HG03439 (cell line): ENCODE results near the gene HLTF.
A peak's percentile ranks its signal among the peaks of the same experiment; 100 is the strongest.

Experiments used
- ATAC-seq: cut with Tn5 transposase; IDR thresholded peaks from one replicate; pipeline ENCODE4 v1.9.1; 2021; ENCODE audit warnings: mild to moderate bottlenecking, moderate library complexity; ENCODE audit not compliant: unreplicated experiment

Gene HLTF

DNA sequence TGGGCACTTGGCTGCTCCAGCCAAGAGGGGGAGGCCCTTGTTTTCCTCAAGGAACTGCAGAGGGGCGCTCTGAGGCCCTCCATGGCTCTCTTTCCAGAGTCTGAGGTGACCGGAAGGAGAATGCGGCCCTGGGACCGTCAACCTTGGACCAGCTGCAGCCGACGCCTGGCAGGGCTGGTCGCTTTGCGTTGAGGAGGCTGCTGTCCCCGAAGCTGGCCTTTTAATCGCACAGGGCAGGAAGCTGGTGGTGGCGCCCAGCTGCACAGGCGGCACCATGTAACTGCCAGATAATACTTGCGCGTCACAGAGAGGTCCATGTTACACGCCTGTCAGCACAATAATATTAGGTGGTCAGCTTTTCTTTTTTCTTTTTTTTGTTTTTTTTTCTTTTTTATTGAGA, 875 bp upstream of the HLTF start:
- ATAC-seq, result no peak

- peak; percentile 38 for ATAC-seq
Measured at GRCh38 chr3:149085828-149086231, 503 bp downstream of the HLTF start.

DNA sequence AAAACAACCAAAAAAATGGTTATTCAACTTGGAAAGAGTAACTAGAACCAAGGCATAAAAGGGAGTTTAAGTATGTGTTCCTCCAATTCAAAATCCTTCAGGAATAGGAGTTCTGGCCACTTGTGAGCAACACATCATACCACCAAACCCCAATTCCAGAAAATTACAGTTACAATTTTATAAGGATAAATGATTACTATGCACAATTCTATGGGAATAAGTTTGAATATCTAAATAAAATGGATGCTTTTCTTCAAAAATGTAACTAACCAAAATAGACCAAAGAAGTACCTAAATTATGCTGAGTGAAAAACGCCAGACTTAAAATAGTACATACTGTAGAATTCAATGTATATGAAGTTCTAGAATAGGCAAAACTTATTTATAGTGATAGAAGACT, 4.6 kb downstream of the HLTF start:
- ATAC-seq, result no peak

DNA sequence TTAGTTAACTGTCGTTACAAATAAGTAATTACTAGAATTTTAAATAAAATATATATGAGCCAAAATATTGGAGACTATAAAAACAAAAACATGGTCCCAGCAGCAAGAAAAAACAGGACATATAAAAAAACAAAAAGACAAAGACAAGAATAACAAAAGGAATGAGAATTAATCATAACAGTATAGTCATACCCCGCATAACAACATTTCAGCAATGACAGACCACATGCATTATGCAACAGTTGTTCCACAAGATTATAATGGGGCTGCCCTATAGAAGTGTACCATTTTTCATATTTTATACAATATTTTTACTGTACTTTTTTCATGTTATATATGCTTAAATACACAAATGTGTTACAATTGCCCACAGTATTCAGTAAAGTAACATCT, 5.6 kb downstream of the HLTF start:
- no peak for ATAC-seq

GRCh38 chr3:149080011-149080698, 6.2 kb downstream of the HLTF start:
- no peak for ATAC-seq

DNA sequence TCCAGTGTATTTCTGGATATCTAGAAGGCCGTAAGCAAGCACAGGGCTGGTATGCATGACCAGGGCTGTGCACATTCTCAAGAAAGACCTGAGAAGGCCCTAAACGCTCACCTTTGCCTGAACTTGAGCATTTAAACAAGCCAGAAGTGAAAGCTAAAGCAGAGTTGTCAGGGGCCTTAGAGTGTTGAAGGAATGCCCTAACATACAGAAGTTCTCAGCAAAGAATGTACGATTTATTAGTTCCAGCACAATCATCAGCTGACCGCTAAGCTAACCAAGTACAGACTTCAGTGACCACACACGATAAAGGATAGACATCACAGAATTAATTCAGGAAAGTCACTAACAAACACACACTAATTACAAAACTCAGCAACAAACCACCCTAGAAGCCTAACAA, 8.7 kb downstream of the HLTF start:
- ATAC-seq, result no peak

GRCh38 chr3:149067883-149068282, 18.4 kb downstream of the HLTF start:
- ATAC-seq, result no peak

GRCh38 chr3:149061776-149062175, 24.6 kb downstream of the HLTF start:
- no peak for ATAC-seq

- ATAC-seq, result no peak
Measured at GRCh38 chr3:149058602-149059001, 27.7 kb downstream of the HLTF start.

DNA sequence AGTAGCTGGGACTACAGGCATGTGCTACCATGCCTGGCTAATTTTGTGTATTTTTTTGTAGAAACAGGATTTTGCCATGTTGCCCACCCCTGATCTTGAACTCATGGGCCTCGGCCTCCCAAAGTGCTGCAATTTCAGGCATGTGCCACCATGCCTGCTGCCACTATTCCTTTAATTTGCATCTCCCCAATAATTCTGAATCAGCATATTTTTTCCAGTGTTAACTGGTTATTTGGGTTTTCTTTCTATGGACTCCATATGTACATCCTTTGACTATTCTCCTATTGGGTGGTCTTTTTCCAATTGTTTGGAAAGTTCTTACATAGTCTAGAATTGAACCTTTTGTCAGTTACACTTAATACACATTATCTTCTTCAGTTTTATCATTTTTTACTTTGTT, 28.1 kb downstream of the HLTF start:
- ATAC-seq, result no peak

DNA sequence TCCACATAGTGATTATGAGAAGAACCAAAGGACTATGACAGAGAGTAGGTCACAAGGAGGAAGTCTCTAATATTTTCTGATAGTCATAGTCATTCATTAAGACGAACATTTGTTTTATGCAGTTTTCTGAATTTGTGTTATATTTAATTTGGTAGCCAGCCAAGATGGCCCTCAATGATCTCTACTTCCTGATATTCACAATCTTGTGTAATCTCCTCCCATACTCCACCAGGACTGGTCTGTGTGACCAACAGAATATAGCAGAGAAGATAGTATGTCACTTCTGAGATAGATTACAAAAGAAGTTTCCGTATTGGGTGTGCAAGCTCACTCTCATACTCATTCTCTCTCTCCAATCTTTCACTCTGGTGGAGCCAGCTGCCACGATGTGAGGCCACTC, 30.8 kb downstream of the HLTF start:
- ATAC-seq, result no peak

DNA sequence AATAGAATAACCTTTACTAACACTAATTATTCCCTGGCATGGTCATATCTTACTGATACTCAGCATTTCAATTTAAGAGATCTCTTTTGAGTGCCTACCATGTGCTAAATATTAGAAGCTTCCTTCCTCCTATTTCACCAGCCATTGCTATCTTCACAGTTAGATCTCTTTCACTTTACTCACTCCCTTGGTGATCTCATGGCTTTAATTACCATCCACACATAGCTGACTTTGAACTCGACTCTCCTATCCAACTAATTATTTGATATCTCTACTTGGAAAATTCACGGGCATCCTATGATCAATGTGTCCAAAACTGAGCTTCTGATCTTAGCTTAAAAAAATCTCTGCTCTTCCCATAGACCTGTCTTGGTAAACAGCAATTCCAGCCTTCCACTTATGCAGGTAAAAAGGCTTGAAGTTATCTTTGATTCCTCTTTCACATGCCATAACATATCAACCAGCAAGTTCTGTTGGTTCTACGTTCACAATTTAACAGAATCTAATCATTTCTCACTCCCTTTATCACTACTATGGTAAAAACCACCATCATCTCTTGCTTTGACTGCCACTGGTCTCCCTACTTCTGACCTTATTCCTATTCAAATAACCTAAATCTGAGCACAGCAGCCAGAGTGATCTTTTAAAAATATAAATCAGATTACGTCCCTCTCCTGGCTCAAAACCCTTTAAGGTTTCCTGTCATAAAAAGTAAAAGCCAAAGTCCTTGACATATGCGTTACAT, 41.8 kb downstream of the HLTF start:
- ATAC-seq, result no peak

DNA sequence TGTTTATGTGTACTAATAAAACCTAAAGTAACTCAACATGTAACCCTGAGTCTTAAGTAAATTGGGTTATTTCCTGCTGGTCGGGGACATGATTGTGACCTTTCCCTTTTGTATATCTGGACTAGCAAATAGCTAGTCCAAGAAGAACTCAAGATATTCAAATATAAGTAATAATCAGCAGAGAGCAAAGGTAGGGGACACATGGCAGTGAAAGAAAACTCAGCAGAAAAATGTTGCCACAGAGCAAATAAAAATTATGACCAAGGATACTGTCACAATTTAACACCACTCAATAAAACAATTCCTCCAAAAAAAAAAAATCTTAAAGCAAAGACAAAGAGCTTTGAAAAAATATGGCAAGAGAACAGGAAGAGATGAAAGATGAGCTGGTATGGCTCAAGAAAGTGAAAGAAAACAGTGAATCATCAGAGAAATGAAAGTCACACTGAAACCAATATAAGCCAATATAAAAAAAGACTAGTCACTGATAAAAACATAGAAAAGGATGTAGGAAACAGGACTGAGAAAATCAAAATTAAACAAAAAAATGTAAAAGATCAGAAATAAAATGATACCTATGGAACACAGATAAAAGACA, 43.4 kb downstream of the HLTF start:
- ATAC-seq, result peak; percentile 83

- ATAC-seq, result no peak
Measured at GRCh38 chr3:149038322-149038721, 48.0 kb downstream of the HLTF start.

GRCh38 chr3:149037684-149038083, 48.6 kb downstream of the HLTF start:
- no peak for ATAC-seq

GRCh38 chr3:149031096-149031495, 55.2 kb downstream of the HLTF start:
- no peak for ATAC-seq

DNA sequence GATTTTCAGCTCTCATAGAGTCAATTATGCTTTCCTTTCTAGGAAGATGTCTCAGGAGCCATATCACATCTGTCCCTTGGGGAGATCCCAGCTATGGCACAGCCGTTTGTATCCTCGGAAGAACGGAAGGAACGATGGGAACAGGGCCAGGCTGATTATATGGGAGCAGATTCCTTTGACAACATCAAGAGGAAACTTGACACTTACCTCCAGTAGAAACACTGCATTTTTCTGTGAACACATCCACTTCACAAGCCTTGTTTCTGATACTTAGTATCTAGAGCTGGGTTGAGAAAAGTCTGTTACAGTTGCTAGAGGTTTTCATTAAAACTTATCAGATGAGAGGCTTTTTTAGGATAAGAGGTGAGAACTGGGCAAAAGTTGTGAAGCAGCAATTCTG, 59.6 kb downstream of the HLTF start:
- no peak for ATAC-seq

DNA sequence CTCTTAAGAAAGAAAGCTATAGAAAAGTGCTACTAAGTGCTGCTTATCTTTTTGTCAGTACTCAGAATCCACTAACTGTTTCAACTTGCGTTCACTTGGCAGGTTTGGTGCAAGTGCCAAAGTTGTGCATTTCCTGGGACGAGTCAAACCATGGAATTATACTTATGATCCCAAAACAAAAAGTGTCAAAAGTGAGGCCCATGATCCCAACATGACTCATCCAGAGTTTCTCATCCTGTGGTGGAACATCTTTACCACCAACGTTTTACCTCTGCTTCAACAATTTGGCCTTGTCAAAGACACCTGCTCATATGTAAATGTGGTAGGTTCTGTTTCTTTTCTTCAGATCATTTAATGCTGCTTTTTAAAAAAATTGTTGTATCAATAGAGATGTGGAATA, 62.4 kb downstream of the HLTF start:
- ATAC-seq, result no peak

- no peak for ATAC-seq
Measured at GRCh38 chr3:149021830-149022229, 64.5 kb downstream of the HLTF start.

- no peak for ATAC-seq
Measured at GRCh38 chr3:149020839-149021252, 65.5 kb downstream of the HLTF start.

DNA sequence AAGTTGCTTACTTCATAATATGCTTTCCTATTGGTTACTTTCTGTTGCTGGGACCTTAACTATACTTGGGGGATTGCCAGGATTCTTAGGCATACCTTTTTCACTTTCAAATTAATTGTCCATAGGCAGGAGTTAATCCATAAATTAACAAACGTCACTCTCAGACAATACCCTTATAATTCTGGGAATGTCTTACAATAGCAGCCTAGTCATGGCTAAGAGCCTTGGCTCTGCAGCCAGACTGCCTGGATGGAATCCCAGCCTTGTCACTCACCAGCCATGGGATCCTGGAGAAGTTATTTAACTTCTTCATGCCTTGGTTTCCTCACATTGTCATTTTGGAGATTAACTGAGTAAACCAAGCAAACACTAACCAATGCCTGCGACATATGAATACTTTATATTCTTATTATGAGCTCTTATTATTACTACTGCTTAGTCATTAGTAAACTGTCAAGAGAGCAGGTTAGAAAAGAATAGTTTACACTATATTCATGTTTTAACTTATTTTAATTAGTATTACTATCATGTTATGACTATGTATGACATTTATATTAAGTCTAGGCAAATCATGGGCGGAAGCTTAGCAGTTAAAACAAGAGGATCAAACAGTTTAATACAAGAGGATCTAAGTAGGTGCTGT, 66.0 kb downstream of the HLTF start:
- ATAC-seq, result no peak

GRCh38 chr3:149019580-149019979, 66.8 kb downstream of the HLTF start:
- ATAC-seq, result no peak
